Osteoblast (primary cell): Measurements from ENCODE around the gene GNB2. TPM values are rescaled to one million over a fixed set of nuclear protein-coding genes. Genes with fewer than 3 reads are reported as not detected.

Experiments used
- DNase-seq: peaks from one replicate; pipeline ENCODE4 v3.0.0; 2011; ENCODE audit warnings: low spot score, mixed read lengths; ENCODE audit not compliant: insufficient read length; ENCODE audit errors: missing footprints
- H2AFZ ChIP-seq: 2 replicates; pipeline ENCODE4 v1.6.0; 2011; ENCODE audit warnings: mild to moderate bottlenecking, low read length
- H3K27ac ChIP-seq: 2 replicates; pipeline ENCODE4 v1.5.1; 2011; ENCODE audit warnings: mild to moderate bottlenecking, low read depth, low read length, moderate library complexity
- H3K27me3 ChIP-seq: 2 replicates; pipeline ENCODE4 v1.6.0; 2012; ENCODE audit warnings: mild to moderate bottlenecking, control low read depth, inconsistent platforms, low read length, moderate library complexity; ENCODE audit not compliant: insufficient read depth
- H3K36me3 ChIP-seq: 2 replicates; pipeline ENCODE4 v1.5.1; 2011; ENCODE audit warnings: mild to moderate bottlenecking, low read length, control low read depth, moderate library complexity; ENCODE audit not compliant: insufficient read depth
- H3K4me1 ChIP-seq: 2 replicates; pipeline ENCODE4 v1.5.1; 2011; ENCODE audit warnings: mild to moderate bottlenecking, low read length, control low read depth, moderate library complexity; ENCODE audit not compliant: insufficient read depth
- H3K4me2 ChIP-seq: 2 replicates; pipeline ENCODE4 v1.6.0; 2011; ENCODE audit warnings: mild to moderate bottlenecking, low read length; ENCODE audit not compliant: insufficient read depth
- H3K4me3 ChIP-seq: fragments of 200-600 bp; sonication (generic); 3 replicates; pipeline ENCODE4 v1.5.1; 2012; ENCODE audit warnings: mild to moderate bottlenecking, low read length, inconsistent platforms; ENCODE audit not compliant: insufficient read depth
- H3K79me2 ChIP-seq: 2 replicates; pipeline ENCODE4 v1.6.0; 2012; ENCODE audit warnings: mild to moderate bottlenecking, low read length, control low read depth, inconsistent platforms; ENCODE audit not compliant: insufficient read depth
- H3K9me3 ChIP-seq: 2 replicates; pipeline ENCODE4 v1.5.1; 2011; ENCODE audit warnings: low read depth, low read length, control low read depth
- H4K20me1 ChIP-seq: 2 replicates; pipeline ENCODE4 v1.6.0; 2012; ENCODE audit warnings: mild to moderate bottlenecking, low read length, control low read depth; ENCODE audit not compliant: insufficient read depth
- CTCF ChIP-seq: IDR thresholded peaks from 2 replicates; pipeline ENCODE4 v1.5.1; 2011; ENCODE audit warnings: mild to moderate bottlenecking, low read depth, low read length, moderate library complexity; ENCODE audit errors: extremely low read depth
- total RNA-seq: library from RNA; depleted of rRNA; stranded (reverse); fragments of >200 nt; gene quantifications from 2 replicates; pipeline ENCODE4 v1.2.3, GENCODE V29; 2012

Gene GNB2
- 72.7 and 84.6 TPM in 2 replicates for total RNA-seq

GRCh38 chr7:100673302-100673941 is at the start of gene GNB2:
GNB2 (plus strand) TSS chr7:100673740; CDS start chr7:100676266, 2,526 bp downstream.
- Histone ChIP-seq H3K27ac (peak within 1 kb of the TSS; percentile 98), H3K4me3 (peak within 1 kb of the TSS; percentile 90), H3K4me1 (no peaks in the 10 kb centered on the region), H3K4me2 (peak within 1 kb of the TSS; percentile 95), H3K79me2 (peaks cover 45% of the 10 kb centered on the region), H2AFZ (peak within 1 kb of the TSS; percentile 99), H4K20me1 (peaks cover 21% of the 10 kb centered on the region), H3K9me3 (no peaks in the 10 kb centered on the region), H3K36me3 (peaks cover 21% of the 10 kb centered on the region), H3K27me3 (peaks cover 2% of the 10 kb centered on the region)
- peak; percentile 100 for DNase-seq
- TF ChIP-seq CTCF = no peak

- H3K27me3 ChIP-seq = no peaks in the 10 kb centered on the region
- no peak overlapping the region for H3K4me2 ChIP-seq
- no peak overlapping the region for H3K27ac ChIP-seq
- no peaks in the 10 kb centered on the region for H4K20me1 ChIP-seq
- no peaks in the 10 kb centered on the region for H3K36me3 ChIP-seq
- no peak for TF ChIP-seq CTCF
- no peaks in the 10 kb centered on the region for H3K9me3 ChIP-seq
- H3K4me1 ChIP-seq = no peaks in the 10 kb centered on the region
- H3K79me2 ChIP-seq = no peaks in the 10 kb centered on the region
- H2AFZ ChIP-seq = no peak overlapping the region
- no peak overlapping the region for H3K4me3 ChIP-seq
- peak; percentile 26 for DNase-seq
These were observed 49.4 kb upstream of the GNB2 start for GRCh38 chr7:100623951-100624824.

GRCh38 chr7:100626055-100626454 is 47.5 kb upstream of the GNB2 start:
- H2AFZ ChIP-seq = peak overlapping the region; percentile 65
- H3K4me2 ChIP-seq = peak overlapping the region; percentile 74
- no peaks in the 10 kb centered on the region for H3K27me3 ChIP-seq
- no peaks in the 10 kb centered on the region for H3K4me1 ChIP-seq
- peak overlapping the region; percentile 53 for H3K4me3 ChIP-seq
- no peaks in the 10 kb centered on the region for H3K79me2 ChIP-seq
- DNase-seq = peak; percentile 63
- no peak overlapping the region for H3K27ac ChIP-seq
- H4K20me1 ChIP-seq = no peaks in the 10 kb centered on the region
- no peaks in the 10 kb centered on the region for H3K9me3 ChIP-seq
- no peaks in the 10 kb centered on the region for H3K36me3 ChIP-seq
- no peak for TF ChIP-seq CTCF

GRCh38 chr7:100626530-100627237 is 46.9 kb upstream of the GNB2 start:
- Histone ChIP-seq H3K36me3 (no peaks in the 10 kb centered on the region), H3K4me1 (no peaks in the 10 kb centered on the region), H3K4me2 (peak overlapping the region; percentile 74), H3K9me3 (no peaks in the 10 kb centered on the region), H3K4me3 (peak overlapping the region; percentile 53), H2AFZ (peak overlapping the region; percentile 65), H4K20me1 (no peaks in the 10 kb centered on the region), H3K27me3 (peaks cover 1% of the 10 kb centered on the region), H3K79me2 (no peaks in the 10 kb centered on the region), H3K27ac (no peak overlapping the region)
- TF ChIP-seq CTCF = no peak
- DNase-seq = peak; percentile 99
